Stimulated activated CD4-positive, alpha-beta T cell treated with anti-CD3 and anti-CD28 coated beads, Interleukin-1b, Interleukin-23, amount 100 ng/mL, for 1 hour (primary cell): ENCODE measurements around the gene PAFAH1B2.
"Not testable (repeated sequence)": the region's sequence is repeated elsewhere in the genome, so short reads cannot be mapped to it uniquely, and the experiment has no call there.

Source experiments
- DNase-seq, 2 donors: peaks; one replicate each; pipeline ENCODE4 v3.0.0-alpha.2; 2020; ENCODE audit warnings: low read depth in 2 of 2

Gene PAFAH1B2

GRCh38 chr11:117143871-117144476, at the start of gene PAFAH1B2:
PAFAH1B2 (plus strand) TSS chr11:117144287; CDS start chr11:117152448, 8,161 bp downstream.
- peak; percentile 81 to 94 for DNase-seq

- no peak for DNase-seq
Observed at GRCh38 chr11:117094776-117095175, 49.3 kb upstream of the PAFAH1B2 start.

- no peak for DNase-seq
Observed at GRCh38 chr11:117095284-117096161, 48.6 kb upstream of the PAFAH1B2 start.

GRCh38 chr11:117096201-117096991, 47.7 kb upstream of the PAFAH1B2 start:
- DNase-seq: no peak

GRCh38 chr11:117097014-117097388, 47.1 kb upstream of the PAFAH1B2 start:
- no peak for DNase-seq

- DNase-seq: no peak
Observed at GRCh38 chr11:117097389-117098268, 46.5 kb upstream of the PAFAH1B2 start.

GRCh38 chr11:117098269-117099232, 45.5 kb upstream of the PAFAH1B2 start, which contains the start of gene SIK3:
SIK3 (minus strand) TSS chr11:117098428; CDS start chr11:117098415, 13 bp downstream.
- peak; percentile 78 to 89 for DNase-seq

GRCh38 chr11:117099696-117100095, 44.4 kb upstream of the PAFAH1B2 start:
- DNase-seq: no peak

GRCh38 chr11:117100556-117100955, 43.5 kb upstream of the PAFAH1B2 start:
- no peak for DNase-seq

- DNase-seq: no peak
Observed at GRCh38 chr11:117107701-117108590, 36.1 kb upstream of the PAFAH1B2 start.

- no peak for DNase-seq
Observed at GRCh38 chr11:117110294-117110950, 33.7 kb upstream of the PAFAH1B2 start.

GRCh38 chr11:117112497-117112896, 31.6 kb upstream of the PAFAH1B2 start:
- not testable (repeated sequence) for DNase-seq

GRCh38 chr11:117112939-117113338, 31.1 kb upstream of the PAFAH1B2 start:
- not testable (repeated sequence) for DNase-seq

- DNase-seq: no peak
Observed at GRCh38 chr11:117117681-117118080, 26.4 kb upstream of the PAFAH1B2 start.

- DNase-seq: no peak
Observed at GRCh38 chr11:117121176-117121575, 22.9 kb upstream of the PAFAH1B2 start.

GRCh38 chr11:117122556-117122955, 21.5 kb upstream of the PAFAH1B2 start:
- DNase-seq: no peak

- DNase-seq: no peak
Observed at GRCh38 chr11:117126223-117126965, 17.7 kb upstream of the PAFAH1B2 start.
